WTC11 (cell line): ENCODE results near the gene TMEM134. TPM values are rescaled to one million over a fixed set of nuclear protein-coding genes. Genes with fewer than 3 reads are reported as not detected.

Experiments
- ATAC-seq: fragments of 200-7000 bp; cut with Tn5 transposase; 2 replicates; pipeline ENCODE4 v1.10.0; 2021; ENCODE audit warnings: mild to moderate bottlenecking, moderate library complexity
- CTCF ChIA-PET: fragments of 300-600 bp; sonication (Branson Sonifier 250); formaldehyde crosslinking; loops from one replicate; lab custom pipeline; 2021; ENCODE audit warnings: antibody characterized with exemption; lab: Charles Lee
- POLR2A ChIA-PET: fragments of 350-600 bp; sonication (Branson Sonifier 250); formaldehyde crosslinking; loops from one replicate; lab custom pipeline; 2021; ENCODE audit warnings: antibody characterized with exemption; lab: Charles Lee
- DNase-seq: peaks from one replicate; pipeline ENCODE4 v3.0.0; 2021; ENCODE audit warnings: low spot score
- H3K27ac Mint-ChIP-seq: 2 replicates; pipeline ENCODE4 v1.8.0; 2021; ENCODE audit warnings: mixed read lengths
- H3K27me3 Mint-ChIP-seq: 2 replicates; pipeline ENCODE4 v1.8.0; 2021; ENCODE audit warnings: low read depth, mild to moderate bottlenecking, moderate library complexity, mixed read lengths
- H3K36me3 Mint-ChIP-seq: 2 replicates; pipeline ENCODE4 v1.8.0; 2021; ENCODE audit warnings: mixed read lengths
- H3K4me1 Mint-ChIP-seq: 2 replicates; pipeline ENCODE4 v1.8.0; 2022; ENCODE audit warnings: mixed read lengths
- H3K4me3 Mint-ChIP-seq: 2 replicates; pipeline ENCODE4 v1.8.0; 2021; ENCODE audit warnings: mild to moderate bottlenecking, moderate library complexity, mixed read lengths
- H3K9me3 Mint-ChIP-seq: 2 replicates; pipeline ENCODE4 v1.8.0; 2021; ENCODE audit warnings: mixed read lengths
- ATF1 ChIP-seq: sonication (generic); formaldehyde crosslinking; IDR thresholded peaks from 2 replicates; pipeline ENCODE4 v1.8.1; 2023; ENCODE audit warnings: mild to moderate bottlenecking, moderate library complexity, missing genetic modification reagents
- CBFB ChIP-seq: sonication (generic); formaldehyde crosslinking; IDR thresholded peaks from 2 replicates; pipeline ENCODE4 v1.8.1; 2022; ENCODE audit warnings: mild to moderate bottlenecking, low read depth, missing genetic modification reagents
- CREB1 ChIP-seq: sonication (generic); formaldehyde crosslinking; IDR thresholded peaks from 2 replicates; pipeline ENCODE4 v1.8.0; 2023; ENCODE audit warnings: mild to moderate bottlenecking, missing genetic modification reagents
- CREM ChIP-seq: sonication (generic); formaldehyde crosslinking; IDR thresholded peaks from 2 replicates; pipeline ENCODE4 v1.8.1; 2022; ENCODE audit warnings: mild to moderate bottlenecking, missing genetic modification reagents, moderate library complexity
- EMX1 ChIP-seq: fragments of 250-450 bp; sonication (Bioruptor Pico); IDR thresholded peaks from 2 replicates; pipeline ENCODE4 v1.8.0; 2021; ENCODE audit warnings: mild to moderate bottlenecking
- ESRRA ChIP-seq: sonication (generic); formaldehyde crosslinking; IDR thresholded peaks from 2 replicates; pipeline ENCODE4 v1.8.1; 2022; ENCODE audit warnings: mild to moderate bottlenecking, missing genetic modification reagents, borderline replicate concordance
- FOXK1 ChIP-seq: sonication (generic); formaldehyde crosslinking; IDR thresholded peaks from 2 replicates; pipeline ENCODE4 v1.8.0; 2022; ENCODE audit warnings: mild to moderate bottlenecking, moderate library complexity, missing genetic modification reagents
- GTF2I ChIP-seq: fragments of 250-450 bp; sonication (Bioruptor Pico); conservative IDR thresholded peaks from 2 replicates; pipeline ENCODE4 v1.4.0; 2021; ENCODE audit warnings: mild to moderate bottlenecking
- HMGA2 ChIP-seq: fragments of 250-450 bp; sonication (Bioruptor Pico); IDR thresholded peaks from 2 replicates; pipeline ENCODE4 v1.4.0; 2021; ENCODE audit warnings: mild to moderate bottlenecking, moderate library complexity
- HMGXB4 ChIP-seq: sonication (generic); formaldehyde crosslinking; IDR thresholded peaks from 2 replicates; pipeline ENCODE4 v1.8.1; 2023; ENCODE audit warnings: mild to moderate bottlenecking, moderate library complexity, missing genetic modification reagents
- IRF1 ChIP-seq: sonication (generic); formaldehyde crosslinking; IDR thresholded peaks from 2 replicates; pipeline ENCODE4 v1.8.0; 2023; ENCODE audit warnings: missing genetic modification reagents
- JUN ChIP-seq: sonication (generic); formaldehyde crosslinking; IDR thresholded peaks from 2 replicates; pipeline ENCODE4 v1.8.0; 2023; ENCODE audit warnings: mild to moderate bottlenecking, missing genetic modification reagents
- MAX ChIP-seq: sonication (generic); formaldehyde crosslinking; IDR thresholded peaks from 2 replicates; pipeline ENCODE4 v1.8.0; 2022; ENCODE audit warnings: mild to moderate bottlenecking, missing genetic modification reagents
- MYBL2 ChIP-seq: sonication (generic); formaldehyde crosslinking; IDR thresholded peaks from 2 replicates; pipeline ENCODE4 v1.8.1; 2023; ENCODE audit warnings: mild to moderate bottlenecking, moderate library complexity, missing genetic modification reagents
- NFYB ChIP-seq: sonication (generic); formaldehyde crosslinking; conservative IDR thresholded peaks from 2 replicates; pipeline ENCODE4 v1.8.0; 2022; ENCODE audit warnings: low read depth, missing genetic modification reagents
- RORB ChIP-seq: fragments of 250-450 bp; sonication (Bioruptor Pico); IDR thresholded peaks from 2 replicates; pipeline ENCODE4 v1.9.0; 2021; ENCODE audit warnings: mild to moderate bottlenecking
- SMAD4 ChIP-seq: sonication (generic); formaldehyde crosslinking; IDR thresholded peaks from 2 replicates; pipeline ENCODE4 v1.8.0; 2022; ENCODE audit warnings: mild to moderate bottlenecking, missing genetic modification reagents
- SP1 ChIP-seq: sonication (generic); formaldehyde crosslinking; conservative IDR thresholded peaks from 2 replicates; pipeline ENCODE4 v1.8.1; 2022; ENCODE audit warnings: missing genetic modification reagents
- ZNF423 ChIP-seq: fragments of 250-450 bp; sonication (Bioruptor Pico); IDR thresholded peaks from 2 replicates; pipeline ENCODE4 v2.1.2; 2022; ENCODE audit warnings: mild to moderate bottlenecking, moderate library complexity
- total RNA-seq: library from RNA; stranded (reverse); gene quantifications from 3 replicates; pipeline ENCODE4 v1.2.3, GENCODE V29; 2021
- TF ChIP-seq, protein P1 (sequence below): sonication (generic); formaldehyde crosslinking; IDR thresholded peaks from 2 replicates; pipeline ENCODE4 v1.8.1; 2022; ENCODE audit warnings: mild to moderate bottlenecking, moderate library complexity, missing genetic modification reagents
- TF ChIP-seq, protein P2 (sequence below): fragments of 250-450 bp; sonication (Bioruptor Pico); IDR thresholded peaks from 2 replicates; pipeline ENCODE4 v1.8.0; 2021; ENCODE audit warnings: mild to moderate bottlenecking
- TF ChIP-seq, protein P3 (sequence below): fragments of 250-450 bp; sonication (Bioruptor Pico); IDR thresholded peaks from 2 replicates; pipeline ENCODE4 v1.9.0; 2021; ENCODE audit warnings: mild to moderate bottlenecking

Gene TMEM134
- total RNA-seq, 1 experiment from 2014 or later, result 55.6 TPM

GRCh38 chr11:67508486-67509121, 39.6 kb upstream of the TMEM134 start (continued):
- TF ChIP-seq, protein P1, sequence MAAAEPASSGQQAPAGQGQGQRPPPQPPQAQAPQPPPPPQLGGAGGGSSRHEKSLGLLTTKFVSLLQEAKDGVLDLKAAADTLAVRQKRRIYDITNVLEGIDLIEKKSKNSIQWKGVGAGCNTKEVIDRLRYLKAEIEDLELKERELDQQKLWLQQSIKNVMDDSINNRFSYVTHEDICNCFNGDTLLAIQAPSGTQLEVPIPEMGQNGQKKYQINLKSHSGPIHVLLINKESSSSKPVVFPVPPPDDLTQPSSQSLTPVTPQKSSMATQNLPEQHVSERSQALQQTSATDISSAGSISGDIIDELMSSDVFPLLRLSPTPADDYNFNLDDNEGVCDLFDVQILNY (CRISPR knock-in tag), result no peak
- TF ChIP-seq ATF1 (CRISPR knock-in tag), result no peak
- TF ChIP-seq CREB1 (CRISPR knock-in tag), result 0 out of 2 replicates have a peak, but pooled peaks have one; percentile 59
- 0 out of 2 replicates have a peak, but pooled peaks have one; percentile 75 for TF ChIP-seq ESRRA (CRISPR knock-in tag)
- TF ChIP-seq JUN, result no peak
- TF ChIP-seq FOXK1, result peak; percentile 76
- no peak for TF ChIP-seq ZNF423
- TF ChIP-seq CREM, result peak; percentile 91
- TF ChIP-seq SP1 (CRISPR knock-in tag), result no peak; the same call in 1 of the 2 replicates
- TF ChIP-seq IRF1 (CRISPR knock-in tag), result no peak
- TF ChIP-seq, protein P2, sequence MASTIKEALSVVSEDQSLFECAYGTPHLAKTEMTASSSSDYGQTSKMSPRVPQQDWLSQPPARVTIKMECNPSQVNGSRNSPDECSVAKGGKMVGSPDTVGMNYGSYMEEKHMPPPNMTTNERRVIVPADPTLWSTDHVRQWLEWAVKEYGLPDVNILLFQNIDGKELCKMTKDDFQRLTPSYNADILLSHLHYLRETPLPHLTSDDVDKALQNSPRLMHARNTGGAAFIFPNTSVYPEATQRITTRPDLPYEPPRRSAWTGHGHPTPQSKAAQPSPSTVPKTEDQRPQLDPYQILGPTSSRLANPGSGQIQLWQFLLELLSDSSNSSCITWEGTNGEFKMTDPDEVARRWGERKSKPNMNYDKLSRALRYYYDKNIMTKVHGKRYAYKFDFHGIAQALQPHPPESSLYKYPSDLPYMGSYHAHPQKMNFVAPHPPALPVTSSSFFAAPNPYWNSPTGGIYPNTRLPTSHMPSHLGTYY (CRISPR knock-in tag), result no peak
- TF ChIP-seq HMGA2, result no peak

DNA sequence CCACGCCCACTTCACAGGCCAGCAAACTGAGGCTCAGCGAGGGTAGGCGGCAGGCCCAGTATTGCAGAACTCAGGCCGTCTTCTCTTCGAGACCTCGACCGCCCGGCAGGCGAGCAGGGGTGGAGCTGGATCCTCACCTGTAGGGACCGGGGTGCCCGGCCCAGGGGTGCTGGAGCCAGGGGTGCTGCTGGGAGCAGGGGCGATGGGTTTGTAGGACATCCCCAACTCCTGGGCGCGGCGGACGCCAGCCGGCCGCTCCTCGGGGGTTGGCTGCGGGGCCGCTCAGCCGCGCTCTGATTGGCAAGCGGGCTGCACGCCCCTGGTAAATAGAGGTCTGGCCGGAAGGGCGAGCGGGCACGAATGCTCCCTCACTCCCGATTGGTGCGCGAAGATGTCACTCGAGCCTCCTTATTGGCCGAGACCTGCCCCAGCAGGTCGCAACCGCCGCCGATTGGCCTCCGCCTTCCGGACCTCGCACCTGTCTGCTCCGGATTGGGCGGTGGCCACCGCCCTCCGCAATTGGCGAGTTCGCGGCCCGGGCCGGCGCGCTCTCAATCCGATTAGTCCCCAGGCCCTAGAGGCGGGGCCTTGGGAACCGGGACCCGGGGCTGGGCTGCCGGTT, 38.9 kb upstream of the TMEM134 start, which contains the start of gene CDK2AP2:
TSS of gene CDK2AP2 (minus strand) at position 299 of the 622 bp plus-strand sequence. CDS start at position 219, 80 bp downstream.
- ATAC-seq (peak; percentile 84), DNase-seq (peak; percentile 100)
- ChIA-PET POLR2A (no interaction called here), CTCF (no interaction called here)
- Mint-ChIP-seq H3K4me1 (peaks cover 27% of the 10 kb centered on the region), H3K9me3 (no peaks in the 10 kb centered on the region), H3K27ac (peak within 1 kb of the TSS; percentile 89), H3K36me3 (peaks cover 2% of the 10 kb centered on the region; the same call in 1 of the 2 replicates), H3K27me3 (peaks cover 23% of the 10 kb centered on the region), H3K4me3 (peak within 1 kb of the TSS; percentile 83)
- peak; percentile 69 for TF ChIP-seq FOXK1
- TF ChIP-seq EMX1, result no peak; the same call in 1 of the 2 replicates
- peak; percentile 24; the same call in 1 of the 2 replicates for TF ChIP-seq MAX (CRISPR knock-in tag)
- 0 out of 2 replicates have a peak, but pooled peaks have one; percentile 33 for TF ChIP-seq RORB (CRISPR knock-in tag)
- TF ChIP-seq, protein P1 (CRISPR knock-in tag), result no peak
- TF ChIP-seq NFYB (CRISPR knock-in tag), result peak; percentile 99
- TF ChIP-seq HMGXB4 (CRISPR knock-in tag), result peak; percentile 60; the same call in 1 of the 2 replicates
- TF ChIP-seq, protein P3, sequence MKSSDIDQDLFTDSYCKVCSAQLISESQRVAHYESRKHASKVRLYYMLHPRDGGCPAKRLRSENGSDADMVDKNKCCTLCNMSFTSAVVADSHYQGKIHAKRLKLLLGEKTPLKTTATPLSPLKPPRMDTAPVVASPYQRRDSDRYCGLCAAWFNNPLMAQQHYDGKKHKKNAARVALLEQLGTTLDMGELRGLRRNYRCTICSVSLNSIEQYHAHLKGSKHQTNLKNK (CRISPR knock-in tag), result no peak
- TF ChIP-seq ZNF423, result peak; percentile 71
- 0 out of 2 replicates have a peak, but pooled peaks have one; percentile 19 for TF ChIP-seq CBFB (CRISPR knock-in tag)
- TF ChIP-seq SMAD4 (CRISPR knock-in tag), result 0 out of 2 replicates have a peak, but pooled peaks have one; percentile 12
- TF ChIP-seq MYBL2 (CRISPR knock-in tag), result 0 out of 2 replicates have a peak, but pooled peaks have one; percentile 51
- peak; percentile 48; the same call in 1 of the 2 replicates for TF ChIP-seq SP1 (CRISPR knock-in tag)
- peak; percentile 100 for TF ChIP-seq GTF2I (CRISPR knock-in tag)
